Measurements from ENCODE around the gene POGZ.
A peak's percentile ranks its signal among the peaks of the same experiment; 100 is the strongest.

The POGZ gene, protein sequence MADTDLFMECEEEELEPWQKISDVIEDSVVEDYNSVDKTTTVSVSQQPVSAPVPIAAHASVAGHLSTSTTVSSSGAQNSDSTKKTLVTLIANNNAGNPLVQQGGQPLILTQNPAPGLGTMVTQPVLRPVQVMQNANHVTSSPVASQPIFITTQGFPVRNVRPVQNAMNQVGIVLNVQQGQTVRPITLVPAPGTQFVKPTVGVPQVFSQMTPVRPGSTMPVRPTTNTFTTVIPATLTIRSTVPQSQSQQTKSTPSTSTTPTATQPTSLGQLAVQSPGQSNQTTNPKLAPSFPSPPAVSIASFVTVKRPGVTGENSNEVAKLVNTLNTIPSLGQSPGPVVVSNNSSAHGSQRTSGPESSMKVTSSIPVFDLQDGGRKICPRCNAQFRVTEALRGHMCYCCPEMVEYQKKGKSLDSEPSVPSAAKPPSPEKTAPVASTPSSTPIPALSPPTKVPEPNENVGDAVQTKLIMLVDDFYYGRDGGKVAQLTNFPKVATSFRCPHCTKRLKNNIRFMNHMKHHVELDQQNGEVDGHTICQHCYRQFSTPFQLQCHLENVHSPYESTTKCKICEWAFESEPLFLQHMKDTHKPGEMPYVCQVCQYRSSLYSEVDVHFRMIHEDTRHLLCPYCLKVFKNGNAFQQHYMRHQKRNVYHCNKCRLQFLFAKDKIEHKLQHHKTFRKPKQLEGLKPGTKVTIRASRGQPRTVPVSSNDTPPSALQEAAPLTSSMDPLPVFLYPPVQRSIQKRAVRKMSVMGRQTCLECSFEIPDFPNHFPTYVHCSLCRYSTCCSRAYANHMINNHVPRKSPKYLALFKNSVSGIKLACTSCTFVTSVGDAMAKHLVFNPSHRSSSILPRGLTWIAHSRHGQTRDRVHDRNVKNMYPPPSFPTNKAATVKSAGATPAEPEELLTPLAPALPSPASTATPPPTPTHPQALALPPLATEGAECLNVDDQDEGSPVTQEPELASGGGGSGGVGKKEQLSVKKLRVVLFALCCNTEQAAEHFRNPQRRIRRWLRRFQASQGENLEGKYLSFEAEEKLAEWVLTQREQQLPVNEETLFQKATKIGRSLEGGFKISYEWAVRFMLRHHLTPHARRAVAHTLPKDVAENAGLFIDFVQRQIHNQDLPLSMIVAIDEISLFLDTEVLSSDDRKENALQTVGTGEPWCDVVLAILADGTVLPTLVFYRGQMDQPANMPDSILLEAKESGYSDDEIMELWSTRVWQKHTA (N-terminal part only)

DNA sequence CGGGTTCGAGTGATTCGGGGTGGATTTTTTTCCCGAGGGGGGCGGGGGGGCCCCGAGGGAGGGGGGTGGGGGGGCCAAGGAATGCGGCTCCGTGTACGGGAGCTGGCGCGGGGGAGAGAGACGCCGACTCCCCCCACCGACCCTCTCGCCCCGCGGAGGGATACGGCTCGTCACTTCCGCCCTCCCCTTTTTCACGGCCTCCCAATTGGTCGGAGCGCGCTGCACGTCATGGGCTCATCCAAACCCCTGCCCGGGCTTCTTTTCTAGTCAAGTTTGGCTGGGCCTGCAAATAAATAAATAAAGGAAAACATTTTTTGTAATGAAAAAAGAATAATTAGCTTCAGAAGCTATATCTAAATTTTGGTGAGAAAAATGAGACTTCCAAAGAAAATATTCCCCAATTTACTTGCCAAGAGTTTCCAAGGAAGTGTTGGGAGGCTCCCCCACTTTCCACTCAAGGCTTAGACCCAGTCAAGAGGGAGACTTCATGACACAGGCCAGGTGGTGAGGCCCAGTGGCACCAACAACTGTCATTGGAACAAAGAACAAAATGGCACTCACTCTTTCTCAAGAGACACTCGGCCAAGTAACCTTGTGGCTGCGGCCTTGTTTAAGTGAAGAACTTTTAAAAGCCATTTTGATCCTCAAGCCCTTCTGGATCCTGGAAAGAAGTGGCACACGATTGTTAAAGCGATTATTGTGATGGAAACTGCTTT lies at the start of gene POGZ:
Gene POGZ (minus strand): TSS at position 164 of the 716 bp plus-strand sequence. CDS start 17,290 bp downstream, outside the sequence.
- DNase-seq (ENCODE audit: low read depth in 2 of 2), result peak; percentile 97

DNA sequence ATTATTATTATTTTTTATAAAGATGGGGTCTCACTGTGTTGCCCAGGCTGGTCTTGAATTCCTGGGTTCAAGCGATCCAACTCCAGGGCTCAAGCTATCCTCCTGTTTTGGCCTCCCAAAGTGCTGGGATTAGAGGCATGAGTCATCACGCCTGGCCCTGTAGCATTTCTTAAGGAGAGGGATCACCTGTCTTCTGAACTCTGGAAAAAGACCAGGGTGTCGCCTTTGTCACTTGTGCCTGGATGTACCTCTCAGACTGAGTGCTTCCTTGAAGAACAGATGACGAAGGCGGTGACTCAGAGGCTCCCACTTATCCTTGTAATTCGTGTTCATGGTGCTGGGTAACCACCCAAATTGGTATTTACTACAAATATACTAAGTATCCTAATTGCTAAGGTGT lies 49.5 kb upstream of the POGZ start:
- DNase-seq (ENCODE audit: low read depth in 2 of 2), result no peak

DNA sequence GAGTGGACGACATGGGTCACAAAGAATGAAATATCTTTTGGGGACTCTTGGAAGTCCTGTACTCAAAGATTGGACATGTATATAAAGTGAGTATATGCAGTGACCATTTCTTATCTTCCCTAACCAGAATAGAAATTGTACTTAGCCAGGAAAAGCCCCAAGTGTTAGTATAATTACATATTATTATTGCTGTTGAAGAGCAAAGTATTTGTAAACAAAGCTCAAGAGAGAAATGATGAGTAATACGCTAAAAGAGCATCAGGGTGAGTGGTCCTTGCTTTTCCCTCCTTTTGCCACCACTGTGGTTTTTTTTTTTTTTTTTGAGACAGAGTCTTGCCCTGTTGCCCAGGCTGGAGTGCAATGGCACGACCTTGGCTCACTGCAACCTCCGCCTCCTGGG lies 45.5 kb upstream of the POGZ start:
- DNase-seq (ENCODE audit: low read depth in 2 of 2), result no peak

DNA sequence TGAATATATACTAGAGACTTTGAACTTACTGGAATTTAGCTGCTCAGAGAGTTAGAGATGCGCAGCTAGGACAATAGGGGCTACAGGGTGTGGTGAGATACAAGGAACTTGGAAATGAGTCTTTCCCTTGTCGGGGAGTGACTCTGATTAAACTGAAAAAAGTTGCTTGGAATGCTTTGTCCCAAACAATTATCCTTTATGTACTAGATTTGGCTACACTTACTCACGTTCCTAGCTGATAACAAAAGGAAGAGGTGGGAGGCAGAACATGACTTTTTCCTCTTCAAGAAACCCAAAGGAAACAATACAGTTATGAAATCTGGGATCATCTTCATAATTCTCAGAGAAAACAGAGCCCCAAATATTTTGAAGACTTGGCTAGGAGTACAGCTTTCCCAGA lies 45.0 kb upstream of the POGZ start:
- DNase-seq (ENCODE audit: low read depth in 2 of 2), result no peak

DNA sequence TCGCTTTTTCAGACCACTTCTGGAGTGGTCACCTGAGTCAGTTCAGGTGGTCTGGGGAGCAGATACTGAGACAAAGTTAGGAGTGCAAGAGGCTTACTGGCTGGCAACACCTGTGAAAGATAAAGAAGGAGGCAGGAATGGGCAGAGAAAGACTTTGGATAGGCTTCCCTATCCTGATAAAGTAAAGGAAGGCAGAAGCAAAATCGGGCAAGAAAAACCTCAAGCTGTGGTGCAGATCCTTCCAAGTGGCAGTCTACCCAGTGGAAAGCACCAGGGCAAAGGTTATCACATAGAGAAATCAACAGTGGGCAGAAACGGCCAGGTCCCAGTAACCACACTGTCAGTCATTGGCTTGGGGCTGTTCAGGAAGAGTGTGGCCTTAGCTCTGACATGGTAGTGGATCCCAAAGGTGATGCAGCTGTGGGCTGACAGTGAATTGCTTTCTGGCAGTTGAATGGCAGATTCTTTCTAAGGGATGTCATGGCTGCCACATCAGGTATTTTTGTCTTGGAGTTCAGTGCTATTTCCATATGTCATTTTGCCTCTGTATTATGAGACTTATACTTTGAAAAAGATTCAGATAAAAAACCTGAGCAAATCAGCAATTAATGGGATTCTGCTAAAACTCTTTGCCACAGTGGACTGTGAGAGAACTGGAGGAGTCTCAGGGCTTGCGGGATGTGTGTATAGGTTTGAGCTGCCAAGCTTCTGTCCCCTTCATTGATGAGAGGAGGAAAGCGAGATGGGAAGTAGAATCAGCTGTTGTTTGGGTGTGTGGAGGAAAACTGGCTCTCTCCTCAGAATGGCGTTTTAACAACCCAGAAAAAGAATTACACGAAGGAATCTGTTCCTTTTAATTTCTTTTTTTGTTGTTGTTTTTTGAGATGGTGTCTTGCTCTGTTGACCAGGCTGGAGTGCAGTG lies 43.8 kb upstream of the POGZ start:
- no peak for DNase-seq (ENCODE audit: low read depth in 2 of 2)

DNA sequence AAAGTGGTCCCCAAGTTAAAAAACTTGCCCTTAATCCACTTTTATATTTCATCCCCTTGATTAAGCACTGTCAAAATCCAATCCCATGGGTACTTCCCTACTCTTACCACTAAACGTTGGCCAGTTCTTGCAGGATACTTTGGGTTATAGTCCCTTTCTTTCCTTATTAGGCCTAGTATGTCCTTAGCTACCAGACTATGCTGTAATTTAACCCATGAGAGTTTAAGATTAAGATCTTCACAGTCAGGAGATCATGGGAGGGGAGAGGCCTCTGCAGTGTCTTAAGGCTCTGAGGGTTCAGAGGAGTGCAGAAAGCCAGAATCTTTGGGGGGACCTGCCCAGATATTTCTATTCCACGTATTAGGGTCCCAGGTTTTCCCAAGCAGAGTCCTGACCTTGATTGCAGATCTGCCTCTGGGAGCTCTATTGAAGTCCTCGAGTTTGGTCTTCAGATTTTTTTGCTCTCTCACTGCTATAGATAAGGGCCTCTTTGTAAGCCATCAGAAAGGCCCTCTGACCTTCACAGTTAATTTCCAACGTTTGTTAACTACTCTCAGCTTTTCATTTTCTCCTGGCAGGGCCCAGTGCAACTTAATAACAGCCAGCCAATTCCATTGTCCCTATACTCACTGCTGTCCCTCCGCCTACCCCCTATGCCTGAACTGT lies 42.9 kb upstream of the POGZ start:
- DNase-seq (ENCODE audit: low read depth in 2 of 2), result no peak

DNA sequence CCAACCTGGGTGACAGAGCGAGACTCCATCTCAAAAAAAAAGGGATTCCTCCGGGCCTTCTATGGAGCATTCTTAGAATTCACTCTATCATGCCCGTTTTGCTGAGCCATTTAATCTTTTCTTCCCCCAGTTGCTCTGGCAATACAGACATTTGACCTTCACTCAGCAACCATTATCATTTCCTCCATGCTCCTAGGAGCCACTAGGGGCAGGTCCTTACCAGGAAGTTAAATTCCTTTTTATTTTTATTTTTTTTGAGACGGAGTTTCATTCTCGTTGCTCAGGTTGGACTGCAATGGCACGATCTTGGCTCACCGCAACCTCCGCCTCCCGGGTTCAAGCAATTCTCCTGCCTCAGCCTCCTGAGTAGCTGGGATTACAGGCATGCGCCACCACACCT lies 42.2 kb upstream of the POGZ start:
- DNase-seq (ENCODE audit: low read depth in 2 of 2), result no peak

DNA sequence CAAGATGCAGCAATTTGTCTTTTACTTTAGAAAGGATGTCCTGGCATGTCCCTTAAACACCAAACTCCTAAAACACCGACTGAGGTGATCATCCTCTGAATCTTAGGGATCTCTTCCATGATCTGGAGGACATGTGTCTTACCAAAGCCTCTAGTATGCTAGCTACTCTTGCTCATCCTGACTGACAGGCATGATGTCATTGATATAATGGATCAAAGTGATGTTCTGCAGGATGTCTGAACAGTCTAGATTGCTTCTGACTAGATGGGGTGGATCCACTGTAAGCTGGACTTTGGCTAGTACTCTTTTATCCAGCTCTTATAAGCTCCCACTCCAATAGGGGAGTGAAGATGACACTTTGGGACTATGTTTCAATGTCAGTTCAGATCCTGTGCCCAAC lies 40.6 kb upstream of the POGZ start:
- no peak for DNase-seq (ENCODE audit: low read depth in 2 of 2)

DNA sequence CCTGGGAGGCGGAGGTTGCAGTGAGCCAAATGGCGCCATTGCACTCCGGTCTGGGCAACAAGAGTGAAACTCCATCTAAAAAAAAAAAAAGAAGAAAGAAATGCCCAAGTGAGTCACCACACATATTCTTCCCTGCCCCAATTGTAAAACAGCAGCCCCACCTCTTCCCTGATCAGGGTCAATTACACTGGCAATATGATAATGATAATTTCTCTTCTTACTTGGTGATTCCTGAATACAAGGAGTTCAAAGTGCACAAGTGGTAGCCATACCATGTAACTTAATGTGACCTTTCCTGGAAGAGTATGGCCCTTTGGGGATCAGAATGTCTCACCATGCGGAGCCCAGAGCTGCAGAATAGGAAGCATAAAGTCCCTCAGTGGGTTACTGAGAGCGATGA lies 40.1 kb upstream of the POGZ start:
- DNase-seq (ENCODE audit: low read depth in 2 of 2), result no peak

DNA sequence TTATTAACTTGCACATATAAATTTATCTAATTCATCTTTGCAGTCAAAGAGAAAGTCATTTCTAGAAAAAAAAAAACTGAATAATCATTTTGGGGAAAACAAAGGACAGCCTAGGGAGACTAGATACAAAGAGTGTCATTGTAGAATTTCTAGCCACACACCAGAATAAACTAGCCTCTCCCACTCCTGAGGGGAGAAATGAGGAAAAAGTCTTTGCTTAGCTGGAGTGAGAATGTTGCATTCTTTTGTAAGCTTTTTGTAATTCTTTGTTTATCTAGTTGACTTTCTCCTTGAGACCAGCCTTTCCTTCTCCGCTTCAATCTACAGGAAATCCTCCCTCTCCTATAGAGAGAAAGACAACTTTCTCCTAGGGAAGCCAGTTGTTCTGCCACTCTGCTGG lies 36.0 kb upstream of the POGZ start:
- no peak for DNase-seq (ENCODE audit: low read depth in 2 of 2)

DNA sequence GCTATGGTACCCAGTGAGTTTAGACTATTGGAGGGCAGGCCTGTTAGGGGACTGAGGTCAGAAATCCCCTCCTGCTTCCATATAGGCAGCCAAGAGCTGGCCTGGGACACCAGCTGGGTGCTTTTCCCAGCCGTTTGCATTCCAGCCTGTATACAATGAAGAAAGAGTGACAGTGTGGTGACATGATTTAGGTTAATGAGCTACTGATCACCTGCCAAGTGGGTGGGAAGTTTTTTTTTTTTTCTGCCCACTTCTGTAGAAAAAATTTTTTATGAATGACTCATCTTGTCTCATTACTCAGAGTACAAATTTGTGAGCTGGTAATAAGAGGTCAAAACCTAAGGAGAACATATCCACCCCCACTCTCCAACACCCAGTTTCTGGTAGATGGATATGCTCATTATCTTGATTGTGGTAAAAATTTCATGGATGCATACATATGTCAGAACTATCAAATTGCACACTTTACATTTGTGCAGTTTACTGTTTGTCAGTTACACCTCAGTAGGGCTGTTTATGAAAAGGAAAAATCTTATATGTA lies 35.5 kb upstream of the POGZ start:
- DNase-seq (ENCODE audit: low read depth in 2 of 2), result peak; percentile 57 to 60

DNA sequence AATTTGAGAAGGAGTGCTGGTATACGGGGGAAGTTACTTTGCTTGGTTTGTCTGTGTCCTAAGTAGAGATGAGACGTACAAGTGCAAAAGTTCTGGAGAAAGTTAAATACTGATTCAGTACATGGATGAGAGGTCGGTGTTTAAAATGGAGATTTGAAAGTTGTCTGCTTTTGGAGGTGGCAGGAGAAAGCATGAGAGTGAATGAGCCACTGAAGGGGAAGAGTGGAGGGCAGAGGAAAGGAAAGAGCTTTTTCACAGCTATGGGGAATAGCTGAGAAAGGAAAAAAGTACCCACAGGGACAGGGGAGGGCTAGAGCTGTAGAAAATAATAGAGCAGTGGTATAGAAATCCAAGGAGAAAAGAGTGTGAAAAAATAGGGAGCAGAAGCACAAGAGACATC lies 33.7 kb upstream of the POGZ start:
- no peak for DNase-seq (ENCODE audit: low read depth in 2 of 2)

DNA sequence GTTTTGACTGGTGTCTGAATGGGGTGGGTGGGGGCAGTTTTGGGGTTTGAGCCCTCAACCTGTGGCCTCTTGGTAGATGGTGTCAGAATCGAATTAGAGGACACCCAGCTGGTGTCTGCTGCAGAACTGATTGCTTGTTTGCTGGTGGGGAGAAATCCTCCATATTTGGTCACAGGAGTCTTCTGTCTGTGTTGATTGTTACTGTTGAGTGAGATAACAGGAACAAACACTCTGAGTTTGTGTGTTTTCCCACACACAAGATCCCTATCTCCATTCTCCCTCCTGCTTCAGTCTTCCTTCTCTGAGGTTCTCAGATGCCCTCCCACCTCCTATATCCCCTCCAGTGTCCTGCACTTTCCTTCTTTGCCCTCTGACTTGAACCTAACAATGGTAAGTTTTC lies 32.8 kb upstream of the POGZ start:
- DNase-seq (ENCODE audit: low read depth in 2 of 2), result no peak

DNA sequence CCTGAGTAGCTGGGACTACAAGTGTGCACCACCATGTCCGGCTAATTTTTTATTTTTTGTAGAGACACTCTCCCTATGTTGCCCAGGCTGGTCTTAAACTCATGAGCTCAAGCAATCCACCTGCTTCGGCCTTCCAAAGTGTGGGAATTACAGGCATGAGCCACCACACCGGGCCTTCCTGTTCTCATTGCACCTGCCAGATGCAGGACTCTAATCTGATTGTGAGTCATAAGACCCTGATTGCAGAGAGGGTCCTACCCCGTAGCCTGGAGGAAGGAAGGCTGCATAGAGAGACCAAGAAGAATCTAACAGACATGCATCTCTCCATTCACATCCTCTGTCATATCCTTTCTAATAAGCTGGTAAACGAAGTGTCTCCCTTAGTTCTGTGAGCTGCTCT lies 32.3 kb upstream of the POGZ start:
- DNase-seq (ENCODE audit: low read depth in 2 of 2), result no peak

DNA sequence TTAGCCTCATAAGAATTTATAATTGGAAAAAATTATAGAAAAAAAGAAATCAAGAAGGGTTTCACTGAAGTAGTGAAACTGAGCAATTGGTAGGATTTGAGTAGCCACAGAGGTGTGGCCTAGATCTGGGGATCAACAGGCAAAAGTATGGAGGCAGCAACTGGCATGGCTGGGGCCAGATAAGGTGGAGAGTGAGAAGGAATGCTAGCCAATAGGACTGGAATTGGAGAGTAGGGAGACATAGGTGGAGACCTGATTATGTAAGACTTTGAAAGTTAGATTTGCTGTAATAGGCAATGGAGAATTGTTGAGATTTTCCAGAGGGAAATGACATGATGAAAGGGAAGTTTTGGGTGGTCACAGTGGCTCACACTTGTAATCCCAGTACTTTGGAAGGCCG lies 27.3 kb upstream of the POGZ start:
- DNase-seq (ENCODE audit: low read depth in 2 of 2), result no peak

DNA sequence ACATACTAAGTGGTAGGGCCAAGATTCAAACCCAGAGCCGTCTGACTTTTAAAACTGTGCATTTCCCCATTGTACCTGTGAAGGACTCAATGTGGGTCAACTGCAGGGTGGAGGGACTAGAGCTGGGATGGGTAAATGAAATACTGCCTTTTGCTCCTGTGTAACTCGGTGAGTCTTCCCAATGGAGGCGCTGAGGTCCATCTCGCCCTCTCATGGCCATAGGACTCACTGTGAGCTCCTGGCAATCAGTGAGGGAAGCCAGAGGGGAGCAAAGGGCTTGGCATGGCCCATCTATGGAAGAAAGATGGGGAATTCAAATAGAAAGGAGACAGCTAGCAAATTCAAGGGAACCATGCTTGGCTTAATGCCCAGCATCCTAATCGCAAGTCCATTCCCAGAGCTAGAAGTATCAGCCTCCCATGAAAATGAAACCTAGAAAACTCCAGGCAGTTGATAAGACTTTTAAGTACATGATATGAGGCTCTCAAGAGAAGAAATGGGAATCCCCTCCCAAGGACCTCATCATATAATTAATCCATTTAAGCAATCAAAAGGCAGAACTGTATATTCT lies 26.5 kb upstream of the POGZ start:
- no peak for DNase-seq (ENCODE audit: low read depth in 2 of 2)

DNA sequence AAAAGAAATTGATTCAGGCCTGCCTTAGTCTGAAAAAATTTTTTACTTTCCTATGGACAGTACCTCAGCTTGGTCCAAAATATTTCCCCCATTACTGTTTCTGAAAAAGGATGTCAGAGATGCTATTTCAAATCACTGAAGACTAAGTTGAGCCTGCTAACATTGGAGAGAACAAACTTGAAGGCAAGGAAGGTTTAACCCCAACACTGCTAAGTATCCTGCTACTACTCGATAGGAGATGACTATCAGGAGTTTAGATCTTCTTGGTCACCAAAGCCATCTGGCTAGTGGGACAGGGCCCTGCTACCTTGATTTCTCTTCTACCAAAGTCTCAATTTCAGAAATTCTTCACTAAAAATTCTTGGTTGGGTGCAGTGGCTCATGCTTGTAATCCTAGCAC lies 22.7 kb upstream of the POGZ start:
- DNase-seq (ENCODE audit: low read depth in 2 of 2), result no peak

DNA sequence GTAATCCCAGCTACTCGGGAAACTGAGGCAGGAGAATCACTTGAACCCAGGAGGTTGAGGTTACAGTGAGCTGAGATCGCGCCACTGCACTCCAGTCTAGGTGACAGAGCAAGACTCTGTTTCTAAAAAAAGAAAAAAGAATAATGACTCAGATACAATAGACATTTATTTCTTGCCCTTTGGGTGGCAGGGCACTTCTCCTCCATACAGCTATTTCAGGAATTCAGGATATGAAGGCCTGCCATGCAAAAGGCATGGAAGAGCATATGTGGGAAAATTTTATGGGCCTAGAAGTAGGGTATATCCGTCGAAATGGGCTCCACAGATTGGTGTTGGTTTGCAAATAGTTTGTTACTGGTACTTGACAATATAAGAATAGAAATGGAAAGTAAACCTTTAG lies 20.2 kb upstream of the POGZ start:
- DNase-seq (ENCODE audit: low read depth in 2 of 2), result no peak

DNA sequence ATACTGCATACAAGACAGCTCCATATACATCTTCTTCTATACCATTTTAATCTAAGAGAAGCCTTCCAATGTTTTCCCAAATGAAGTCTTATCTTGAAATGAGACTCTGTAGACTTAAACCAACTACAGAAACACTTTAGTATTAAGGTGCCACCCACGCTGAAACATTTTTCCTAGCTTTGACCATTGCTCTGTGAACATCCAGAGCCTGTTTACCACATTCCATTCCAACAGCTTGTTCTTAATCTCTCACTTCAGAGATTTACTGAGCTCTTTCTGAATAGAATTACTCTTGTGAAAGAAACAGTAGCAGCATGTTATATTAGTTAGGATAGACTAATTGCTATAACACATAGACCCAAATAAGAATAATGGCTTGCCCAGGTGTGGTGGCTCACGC lies 19.6 kb upstream of the POGZ start:
- DNase-seq (ENCODE audit: low read depth in 2 of 2), result no peak
